Gastroesophageal sphincter (tissue), 4 donors: ENCODE data around the gene RBM47. TPM values are rescaled to one million over a fixed set of nuclear protein-coding genes. Genes with fewer than 3 reads are reported as not detected.
"Not testable (repeated sequence)": the region's sequence is repeated elsewhere in the genome, so short reads cannot be mapped to it uniquely, and the experiment has no call there.

ENCODE experiments used
- ATAC-seq: fragments of 150-250 bp; one replicate; pipeline ENCODE4 v1.9.1; 2016; ENCODE audit warnings: mild to moderate bottlenecking, moderate library complexity
- H3K27ac ChIP-seq, 4 donors: fragments of 200-600 bp; sonication (generic) in 3 of 4; 1 replicate in 3 of 4; 2 replicates in 1 of 4; pipeline ENCODE4 v1.5.1; 2016 to 2019
- H3K27me3 ChIP-seq: fragments of 200-600 bp; sonication (generic); one replicate; pipeline ENCODE4 v1.5.1; 2019
- H3K36me3 ChIP-seq, 2 donors: fragments of 200-600 bp; sonication (generic); one replicate each; pipeline ENCODE4 v1.5.1; 2019; ENCODE audit warnings: control low read depth in 1 of 2
- H3K4me1 ChIP-seq, 3 donors: fragments of 200-600 bp; sonication (generic); 1 replicate in 2 of 3; 2 replicates in 1 of 3; pipeline ENCODE4 v1.5.1; 2016 to 2019; ENCODE audit warnings: control low read depth in 2 of 3
- H3K4me3 ChIP-seq, 2 donors: fragments of 200-600 bp; sonication (generic); one replicate each; pipeline ENCODE4 v1.5.1; 2019; ENCODE audit warnings: mild to moderate bottlenecking in 1 of 2, moderate library complexity in 1 of 2
- H3K9me3 ChIP-seq, 3 donors: fragments of 200-600 bp; sonication (generic); one replicate each; pipeline ENCODE4 v1.5.1; 2017 to 2019; ENCODE audit warnings: control low read depth in 2 of 3
- CTCF ChIP-seq, 4 experiments: fragments of 200-600 bp in 2 of 4; fragments of 450-650 bp in 2 of 4; sonication (generic) in 1 of 4; IDR thresholded peaks; one replicate each; pipeline ENCODE4 v1.5.1; 2017 to 2019; ENCODE audit warnings: antibody characterized with exemption in 4 of 4, mild to moderate bottlenecking in 2 of 4, moderate library complexity in 2 of 4
- EP300 ChIP-seq: sonication (generic); formaldehyde crosslinking; IDR thresholded peaks from one replicate; pipeline ENCODE4 v1.6.1; 2017; ENCODE audit warnings: antibody characterized with exemption, mild to moderate bottlenecking
- POLR2A ChIP-seq, 2 donors: fragments of 450-650 bp; IDR thresholded peaks; one replicate each; pipeline ENCODE4 v1.6.1; 2017; ENCODE audit warnings: antibody characterized with exemption in 2 of 2, mild to moderate bottlenecking in 2 of 2, moderate library complexity in 1 of 2
- POLR2AphosphoS5 ChIP-seq: sonication (generic); formaldehyde crosslinking; IDR thresholded peaks from one replicate; pipeline ENCODE4 v1.6.1; 2017; ENCODE audit warnings: antibody characterized with exemption
- WGBS, 2 donors: methylation state at CpG; one replicate each; pipeline ENCODE4 v1.1.5; 2018; ENCODE audit warnings: low coverage in 1 of 2; 5-methylcytosine and 5-hydroxymethylcytosine counted together
- total RNA-seq, 4 donors: library from RNA; depleted of rRNA; stranded (reverse); fragments of >200 nt; gene quantifications; one replicate each; pipeline ENCODE4 v1.1.0, GENCODE V29; 2016

RBM47 gene
- total RNA-seq, 4 donors from 2014 or later: 9.1 to 36.9 (median 26.4) TPM

- H3K4me3 ChIP-seq: no peak overlapping the region
- H3K27me3 ChIP-seq: no peaks in the 10 kb centered on the region
- 87 to 96% methylated on average over 3 to 29 of the region's 64 CpGs for WGBS, 2 donors
- no peaks in the 10 kb centered on the region for H3K36me3 ChIP-seq
- H3K27ac ChIP-seq: no peak overlapping the region
- H3K9me3 ChIP-seq: peaks cover 0 to 7% (median 0%) of the 10 kb centered on the region in 3 donors
- no peak for TF ChIP-seq POLR2A (IDR thresholded peaks at IDR 0.05)
- TF ChIP-seq POLR2AphosphoS5: no peak
- TF ChIP-seq EP300: no peak
- TF ChIP-seq CTCF (IDR thresholded peaks at IDR 0.05): no peak
- no peak for ATAC-seq
- no peaks in the 10 kb centered on the region for H3K4me1 ChIP-seq
Measured at GRCh38 chr4:40438384-40439026, 191.2 kb downstream of the RBM47 start.

GRCh38 chr4:40437741-40438383 is 191.8 kb downstream of the RBM47 start:
- Histone ChIP-seq H3K27me3 (no peaks in the 10 kb centered on the region), H3K36me3 (no peaks in the 10 kb centered on the region), H3K9me3 (peaks cover 0 to 7% (median 0%) of the 10 kb centered on the region in 3 donors), H3K4me3 (no peak overlapping the region), H3K27ac (no peak overlapping the region), H3K4me1 (no peaks in the 10 kb centered on the region)
- TF ChIP-seq CTCF (IDR thresholded peaks at IDR 0.05) (no peak), EP300 (no peak), POLR2AphosphoS5 (no peak), POLR2A (IDR thresholded peaks at IDR 0.05) (no peak)
- ATAC-seq: no peak
- 97% methylated on average over 23 of the region's 59 CpGs; no CpG with 5 or more reads in 1 of the 2 donors for WGBS, 2 donors

GRCh38 chr4:40435306-40435705 is 194.4 kb downstream of the RBM47 start:
- not testable (repeated sequence) for H3K36me3 ChIP-seq, H3K27me3 ChIP-seq, H3K4me3 ChIP-seq, H3K9me3 ChIP-seq, ATAC-seq, H3K4me1 ChIP-seq, H3K27ac ChIP-seq
- WGBS, 2 donors: 80 to 91% methylated on average over 1 to 8 of the region's 10 CpGs

- Histone ChIP-seq H3K27ac (no peak overlapping the region), H3K27me3 (no peaks in the 10 kb centered on the region), H3K4me3 (no peak overlapping the region), H3K4me1 (no peaks in the 10 kb centered on the region), H3K9me3 (peaks cover 0 to 7% (median 0%) of the 10 kb centered on the region in 3 donors), H3K36me3 (no peaks in the 10 kb centered on the region)
- no peak for ATAC-seq
- TF ChIP-seq POLR2AphosphoS5 (no peak), CTCF (IDR thresholded peaks at IDR 0.05) (no peak), POLR2A (IDR thresholded peaks at IDR 0.05) (no peak)
- 77 to 83% methylated on average over 6 of the region's 6 CpGs for WGBS, 2 donors
Measured at GRCh38 chr4:40434126-40434687, 195.5 kb downstream of the RBM47 start.

- no peak for ATAC-seq
Measured at GRCh38 chr4:40432504-40432903, 197.2 kb downstream of the RBM47 start.

GRCh38 chr4:40427871-40428270 is 201.8 kb downstream of the RBM47 start:
- not testable (repeated sequence) for ATAC-seq

More at GRCh38 chr4:40432504-40432903, 197.2 kb downstream of the RBM47 start:
- no peaks in the 10 kb centered on the region for H3K27me3 ChIP-seq
- TF ChIP-seq CTCF (IDR thresholded peaks at IDR 0.05) (no peak), POLR2AphosphoS5 (no peak), EP300 (no peak)
- H3K36me3 ChIP-seq: no peaks in the 10 kb centered on the region
- no peaks in the 10 kb centered on the region for H3K4me1 ChIP-seq
- H3K27ac ChIP-seq: no peak overlapping the region
- 96 to 100% methylated on average over 5 to 10 of the region's 10 CpGs for WGBS, 2 donors
- peaks cover 0 to under 1% (median 0%) of the 10 kb centered on the region in 3 donors for H3K9me3 ChIP-seq
- H3K4me3 ChIP-seq: no peak overlapping the region

More at GRCh38 chr4:40427871-40428270, 201.8 kb downstream of the RBM47 start:
- H3K9me3 ChIP-seq, H3K27ac ChIP-seq, H3K4me1 ChIP-seq, H3K27me3 ChIP-seq, H3K4me3 ChIP-seq, H3K36me3 ChIP-seq: not testable (repeated sequence)
- 94 to 95% methylated on average over 4 of the region's 4 CpGs for WGBS, 2 donors
